Smooth muscle cell (in vitro differentiated cells): Measurements from ENCODE around the gene STARD3NL. TPM values are rescaled to one million over a fixed set of nuclear protein-coding genes. Genes with fewer than 3 reads are reported as not detected.

Source experiments
- DNase-seq: peaks from one replicate; lab custom pipeline; 2025; ENCODE audit not compliant: unreplicated experiment; lab: John Stamatoyannopoulos, UW
- H2AFZ ChIP-seq: fragments of 200-600 bp; sonication (generic); 2 replicates; pipeline ENCODE4 v1.6.0; 2016; ENCODE audit warnings: antibody characterized with exemption, low read depth, mild to moderate bottlenecking
- H3F3A ChIP-seq: fragments of 200-600 bp; sonication (generic); 2 replicates; pipeline ENCODE4 v1.6.0; 2017; ENCODE audit warnings: antibody characterized with exemption, low read depth
- H3K27ac ChIP-seq: fragments of 200-600 bp; sonication (generic); 2 replicates; pipeline ENCODE4 v1.5.1; 2016; ENCODE audit warnings: low read depth, mild to moderate bottlenecking
- H3K27me3 ChIP-seq: fragments of 200-600 bp; sonication (generic); 2 replicates; pipeline ENCODE4 v1.6.1; 2016; ENCODE audit warnings: low read depth, mild to moderate bottlenecking
- H3K36me3 ChIP-seq: fragments of 200-600 bp; sonication (generic); 2 replicates; pipeline ENCODE4 v1.5.1; 2016; ENCODE audit warnings: low read depth
- H3K4me1 ChIP-seq: fragments of 200-600 bp; sonication (generic); 2 replicates; pipeline ENCODE4 v1.5.1; 2016; ENCODE audit warnings: low read depth
- H3K4me2 ChIP-seq: fragments of 200-600 bp; sonication (generic); 2 replicates; pipeline ENCODE4 v1.6.0; 2016; ENCODE audit warnings: mild to moderate bottlenecking
- H3K4me3 ChIP-seq: fragments of 200-600 bp; sonication (generic); 2 replicates; pipeline ENCODE4 v1.5.1; 2016; ENCODE audit warnings: mild to moderate bottlenecking
- H3K79me2 ChIP-seq: fragments of 200-600 bp; sonication (generic); 2 replicates; pipeline ENCODE4 v1.6.0; 2016; ENCODE audit warnings: low read depth, mild to moderate bottlenecking
- H3K9ac ChIP-seq: fragments of 200-600 bp; sonication (generic); 2 replicates; pipeline ENCODE4 v1.6.0; 2016; ENCODE audit warnings: low read depth
- H3K9me3 ChIP-seq: fragments of 200-600 bp; sonication (generic); replicated peaks from 2 replicates; pipeline ENCODE4 v1.5.1; 2016; ENCODE audit warnings: low read depth
- H4K20me1 ChIP-seq: fragments of 200-600 bp; sonication (generic); 2 replicates; pipeline ENCODE4 v1.6.0; 2016; ENCODE audit warnings: low read depth
- WGBS: methylation state at CpG from one replicate; pipeline ENCODE4 v1.1.7; 2016; ENCODE audit warnings: low lambda C conversion rate; 5-methylcytosine and 5-hydroxymethylcytosine counted together
- polyA plus RNA-seq: library from polyadenylated mRNA; unstranded; fragments of >200 nt; fragmentation: Nextera tagmentation; extraction: Ambion mirVana; gene quantifications from 2 replicates; pipeline ENCODE4 v1.2.1, GENCODE V29; 2016
- small RNA-seq: library from RNA; depleted of rRNA; stranded (forward); fragments of <200 nt; gene quantifications from one replicate; pipeline ENCODE3, GENCODE V24; 2014
- total RNA-seq: library from RNA; depleted of rRNA; stranded (reverse); fragments of >200 nt; gene quantifications from 2 replicates; pipeline ENCODE4 v1.2.3, GENCODE V29; 2014
- TF ChIP-seq, protein P1 (sequence below): fragments of 200-600 bp; sonication (generic); IDR thresholded peaks from 2 replicates; pipeline ENCODE4 v1.5.1; 2017; ENCODE audit warnings: borderline replicate concordance, mild to moderate bottlenecking, antibody characterized with exemption; ENCODE audit not compliant: insufficient read depth, poor library complexity, severe bottlenecking

The STARD3NL gene
- total and polyA plus RNA-seq, 2 experiments from 2014 or later: 62.5 to 81.6 TPM

DNA sequence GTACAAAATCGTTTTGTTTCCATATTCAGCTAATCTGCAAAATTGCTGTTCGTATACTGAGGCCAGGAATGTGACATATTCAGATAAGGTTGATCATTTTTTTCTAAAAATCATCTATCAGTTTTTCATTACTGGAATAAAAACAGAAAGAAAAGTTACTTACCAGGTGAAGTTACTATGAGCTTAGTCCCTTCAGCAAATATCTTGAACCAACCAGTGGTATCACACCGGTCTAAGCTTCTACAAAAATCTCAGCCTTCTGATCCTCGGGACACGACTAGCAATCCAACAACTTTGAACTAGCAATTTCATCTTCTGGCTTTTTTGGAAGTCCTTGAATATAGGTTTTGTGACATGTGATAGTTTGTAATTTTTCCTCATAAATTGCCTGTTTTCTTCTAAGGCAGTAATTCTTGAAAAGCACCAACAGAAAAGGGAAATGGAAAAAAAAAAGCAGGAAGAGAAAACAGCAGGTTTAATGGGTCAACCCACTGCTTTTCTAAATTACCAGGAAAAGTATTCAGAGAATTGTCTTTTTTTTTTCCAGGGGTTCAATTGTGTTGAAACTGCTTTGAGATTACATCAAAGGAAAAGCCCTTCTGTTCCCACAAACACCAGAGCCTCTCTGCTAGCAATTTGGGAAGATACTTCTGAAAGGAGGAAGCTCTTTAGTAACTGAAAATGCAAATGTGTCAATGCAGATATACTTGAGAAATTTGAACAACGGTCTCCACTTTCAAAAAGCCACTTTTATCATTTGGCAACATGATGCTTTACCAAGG lies 98.2 kb downstream of the STARD3NL start:
- H3K4me3 ChIP-seq: no peak overlapping the region
- no peaks in the 10 kb centered on the region for H3K79me2 ChIP-seq
- H4K20me1 ChIP-seq: no peaks in the 10 kb centered on the region
- DNase-seq: no peak
- no peak overlapping the region for H2AFZ ChIP-seq
- no peak overlapping the region for H3K27ac ChIP-seq
- no peaks in the 10 kb centered on the region for H3K4me1 ChIP-seq
- H3K4me2 ChIP-seq: no peak overlapping the region
- H3K27me3 ChIP-seq: no peaks in the 10 kb centered on the region
- no peaks in the 10 kb centered on the region for H3K9me3 ChIP-seq
- no peaks in the 10 kb centered on the region for H3K36me3 ChIP-seq
- no peak overlapping the region for H3K9ac ChIP-seq
- WGBS: 77% methylated on average over 6 of the region's 6 CpGs
- TF ChIP-seq, protein P1, sequence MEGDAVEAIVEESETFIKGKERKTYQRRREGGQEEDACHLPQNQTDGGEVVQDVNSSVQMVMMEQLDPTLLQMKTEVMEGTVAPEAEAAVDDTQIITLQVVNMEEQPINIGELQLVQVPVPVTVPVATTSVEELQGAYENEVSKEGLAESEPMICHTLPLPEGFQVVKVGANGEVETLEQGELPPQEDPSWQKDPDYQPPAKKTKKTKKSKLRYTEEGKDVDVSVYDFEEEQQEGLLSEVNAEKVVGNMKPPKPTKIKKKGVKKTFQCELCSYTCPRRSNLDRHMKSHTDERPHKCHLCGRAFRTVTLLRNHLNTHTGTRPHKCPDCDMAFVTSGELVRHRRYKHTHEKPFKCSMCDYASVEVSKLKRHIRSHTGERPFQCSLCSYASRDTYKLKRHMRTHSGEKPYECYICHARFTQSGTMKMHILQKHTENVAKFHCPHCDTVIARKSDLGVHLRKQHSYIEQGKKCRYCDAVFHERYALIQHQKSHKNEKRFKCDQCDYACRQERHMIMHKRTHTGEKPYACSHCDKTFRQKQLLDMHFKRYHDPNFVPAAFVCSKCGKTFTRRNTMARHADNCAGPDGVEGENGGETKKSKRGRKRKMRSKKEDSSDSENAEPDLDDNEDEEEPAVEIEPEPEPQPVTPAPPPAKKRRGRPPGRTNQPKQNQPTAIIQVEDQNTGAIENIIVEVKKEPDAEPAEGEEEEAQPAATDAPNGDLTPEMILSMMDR: no peak
- H3F3A ChIP-seq: no peaks in the 10 kb centered on the region

DNA sequence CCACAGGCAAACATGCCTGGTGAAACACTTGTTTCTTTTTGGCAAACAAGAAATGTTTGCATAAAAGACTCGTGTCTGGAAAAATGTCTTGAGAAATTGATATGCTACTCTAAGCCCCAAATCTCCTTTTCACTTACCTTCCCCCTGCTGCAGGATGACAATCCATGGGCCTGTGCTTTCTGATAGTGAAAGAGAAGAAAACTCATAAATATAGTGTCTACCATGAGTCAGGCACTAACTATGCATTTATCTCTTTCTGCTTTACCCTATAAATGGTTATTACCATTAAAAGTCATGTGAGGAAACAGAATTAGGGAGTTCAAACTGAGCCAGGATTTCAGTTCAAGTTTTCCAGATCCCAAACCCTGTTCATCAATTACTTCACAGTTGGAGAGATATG lies 102.0 kb downstream of the STARD3NL start:
- no peak overlapping the region for H3K4me2 ChIP-seq
- 0% methylated on average over 1 of the region's 1 CpG for WGBS
- H3K9me3 ChIP-seq: no peaks in the 10 kb centered on the region
- peaks cover 8% of the 10 kb centered on the region for H3K4me1 ChIP-seq
- H4K20me1 ChIP-seq: no peaks in the 10 kb centered on the region
- no peak overlapping the region for H3K27ac ChIP-seq
- H3F3A ChIP-seq: no peaks in the 10 kb centered on the region
- no peaks in the 10 kb centered on the region for H3K36me3 ChIP-seq
- H3K9ac ChIP-seq: no peak overlapping the region
- no peak overlapping the region for H3K4me3 ChIP-seq
- H2AFZ ChIP-seq: no peak overlapping the region
- H3K27me3 ChIP-seq: no peaks in the 10 kb centered on the region
- no peak for DNase-seq
- no peaks in the 10 kb centered on the region for H3K79me2 ChIP-seq
- TF ChIP-seq, protein P1: no peak

Small RNA genes lying within 50 kb of the gene (small RNA-seq; reads per million reads assigned to genes)
- gene TRGJ1 (not detected), gene TRGJ2 (not detected), gene TRGJP (not detected), gene TRGJP1 (not detected), gene TRGJP2 (not detected)
